ENCODE results near the gene MDGA2.

Gene MDGA2

DNA sequence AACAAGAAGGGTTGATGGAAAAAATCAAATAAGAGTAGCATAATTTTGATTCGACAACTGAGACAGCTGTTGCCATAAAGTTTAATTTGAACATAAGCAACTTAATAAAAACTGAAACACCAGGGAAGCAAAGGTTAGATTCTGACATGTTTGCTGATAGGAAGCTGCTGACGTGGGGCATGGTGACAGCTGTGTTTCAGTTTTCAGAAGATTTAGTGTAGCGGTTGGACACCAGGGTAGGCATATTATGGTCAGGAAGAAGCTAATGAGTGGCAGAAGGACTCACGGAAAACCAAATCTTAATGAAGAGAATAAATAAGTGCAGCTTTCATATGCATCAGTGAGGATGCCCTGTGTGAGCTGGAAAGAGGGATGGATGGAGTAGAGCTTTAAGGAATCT, 687.1 kb downstream of the MDGA2 start:
- no peak for DNase-seq (ENCODE audit: low read depth)

DNA sequence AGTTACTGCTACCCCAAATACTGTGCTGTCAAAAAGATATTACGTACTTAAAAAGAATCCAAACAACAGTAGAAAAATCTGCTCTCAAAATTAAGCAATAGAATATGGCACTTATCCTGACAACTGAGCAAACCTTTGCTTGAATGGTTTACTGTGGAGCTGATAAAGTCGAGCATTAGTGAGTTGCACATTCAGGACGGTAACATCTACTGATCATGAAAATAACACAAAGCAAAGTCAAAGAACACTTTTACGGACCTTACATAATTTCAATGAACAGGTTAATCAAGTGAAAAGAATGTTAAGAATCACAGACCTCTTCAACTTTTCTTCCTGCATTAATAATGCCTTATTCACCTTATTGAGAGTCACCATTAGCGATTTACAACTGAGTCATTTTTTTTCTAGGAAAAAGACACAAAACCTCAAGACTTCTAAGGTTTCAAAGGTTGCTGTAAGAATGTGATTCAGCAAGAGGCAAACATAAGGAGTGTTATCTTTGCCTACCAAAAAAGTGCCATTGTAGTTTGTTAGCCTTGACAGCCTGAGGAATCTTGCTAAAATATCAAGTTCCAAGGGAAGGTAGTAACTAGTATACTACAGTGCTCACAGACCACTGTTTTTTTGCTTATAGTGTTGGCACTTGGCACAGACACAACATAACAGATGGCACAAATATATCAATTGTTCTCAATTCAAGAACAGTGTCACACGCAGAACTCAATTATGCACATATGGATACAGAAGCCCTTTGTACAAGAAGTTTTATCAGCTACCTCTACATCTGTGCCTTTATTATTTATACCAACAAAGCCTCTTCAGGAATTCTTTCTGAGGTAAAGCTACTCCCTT, 689.6 kb downstream of the MDGA2 start:
- H3K4me3 ChIP-seq (ENCODE audit: control insufficient read depth, low read depth, low read length): no peak overlapping the region
- DNase-seq (ENCODE audit: low read depth): no peak
- TF ChIP-seq, protein P1, sequence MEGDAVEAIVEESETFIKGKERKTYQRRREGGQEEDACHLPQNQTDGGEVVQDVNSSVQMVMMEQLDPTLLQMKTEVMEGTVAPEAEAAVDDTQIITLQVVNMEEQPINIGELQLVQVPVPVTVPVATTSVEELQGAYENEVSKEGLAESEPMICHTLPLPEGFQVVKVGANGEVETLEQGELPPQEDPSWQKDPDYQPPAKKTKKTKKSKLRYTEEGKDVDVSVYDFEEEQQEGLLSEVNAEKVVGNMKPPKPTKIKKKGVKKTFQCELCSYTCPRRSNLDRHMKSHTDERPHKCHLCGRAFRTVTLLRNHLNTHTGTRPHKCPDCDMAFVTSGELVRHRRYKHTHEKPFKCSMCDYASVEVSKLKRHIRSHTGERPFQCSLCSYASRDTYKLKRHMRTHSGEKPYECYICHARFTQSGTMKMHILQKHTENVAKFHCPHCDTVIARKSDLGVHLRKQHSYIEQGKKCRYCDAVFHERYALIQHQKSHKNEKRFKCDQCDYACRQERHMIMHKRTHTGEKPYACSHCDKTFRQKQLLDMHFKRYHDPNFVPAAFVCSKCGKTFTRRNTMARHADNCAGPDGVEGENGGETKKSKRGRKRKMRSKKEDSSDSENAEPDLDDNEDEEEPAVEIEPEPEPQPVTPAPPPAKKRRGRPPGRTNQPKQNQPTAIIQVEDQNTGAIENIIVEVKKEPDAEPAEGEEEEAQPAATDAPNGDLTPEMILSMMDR (conservative IDR thresholded peaks at IDR 0.05; ENCODE audit: control insufficient read depth, insufficient read depth, low read depth, low read length): no peak

More for the DNA sequence above, 687.1 kb downstream of the MDGA2 start:
- TF ChIP-seq, protein P1 (conservative IDR thresholded peaks at IDR 0.05; ENCODE audit: control insufficient read depth, insufficient read depth, low read depth, low read length): no peak
- H3K4me3 ChIP-seq (ENCODE audit: control insufficient read depth, low read depth, low read length): no peak overlapping the region

DNA sequence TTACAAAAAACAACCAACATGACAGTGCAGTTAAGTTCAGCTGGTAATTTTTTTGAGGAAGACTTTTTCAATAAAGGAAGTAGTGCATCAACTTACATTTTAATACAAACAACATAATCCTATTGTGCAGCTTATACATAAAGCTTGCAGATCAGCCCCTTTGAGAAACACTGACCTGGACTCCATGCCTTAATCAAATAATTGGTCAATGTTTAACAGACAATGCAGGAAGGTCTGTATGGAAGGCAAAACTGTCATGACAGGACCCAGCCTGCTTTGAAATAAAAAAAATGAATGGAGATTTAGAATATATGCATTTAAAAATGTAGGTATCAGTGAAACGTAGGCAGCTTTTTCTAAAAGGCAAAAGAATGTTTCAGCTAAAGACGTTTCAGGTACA, 702.1 kb downstream of the MDGA2 start:
- TF ChIP-seq, protein P1 (conservative IDR thresholded peaks at IDR 0.05; ENCODE audit: control insufficient read depth, insufficient read depth, low read depth, low read length): no peak
- DNase-seq (ENCODE audit: low read depth): no peak
- no peak overlapping the region for H3K4me3 ChIP-seq (ENCODE audit: control insufficient read depth, low read depth, low read length)

DNA sequence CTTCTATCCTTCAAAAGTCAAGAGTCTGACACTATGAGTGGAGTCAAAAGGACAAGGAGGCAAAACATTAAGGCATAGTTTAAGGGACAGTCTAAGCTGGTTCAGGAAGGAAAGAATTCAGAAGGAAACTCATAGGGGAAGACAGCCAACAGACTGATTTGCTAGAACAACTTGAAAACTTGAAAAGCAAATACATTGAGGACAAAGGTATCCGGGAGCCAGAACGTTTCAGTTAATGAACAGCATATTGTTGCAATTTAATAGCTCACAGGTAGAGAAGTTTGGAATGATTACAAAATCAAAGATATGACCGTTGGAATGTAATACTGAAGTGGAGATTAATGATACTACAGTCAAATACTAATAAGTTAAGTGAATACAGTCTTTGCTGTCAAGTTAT, 711.0 kb downstream of the MDGA2 start:
- H3K4me3 ChIP-seq (ENCODE audit: control insufficient read depth, low read depth, low read length): no peak overlapping the region
- TF ChIP-seq, protein P1 (conservative IDR thresholded peaks at IDR 0.05; ENCODE audit: control insufficient read depth, insufficient read depth, low read depth, low read length): no peak
- DNase-seq (ENCODE audit: low read depth): no peak

DNA sequence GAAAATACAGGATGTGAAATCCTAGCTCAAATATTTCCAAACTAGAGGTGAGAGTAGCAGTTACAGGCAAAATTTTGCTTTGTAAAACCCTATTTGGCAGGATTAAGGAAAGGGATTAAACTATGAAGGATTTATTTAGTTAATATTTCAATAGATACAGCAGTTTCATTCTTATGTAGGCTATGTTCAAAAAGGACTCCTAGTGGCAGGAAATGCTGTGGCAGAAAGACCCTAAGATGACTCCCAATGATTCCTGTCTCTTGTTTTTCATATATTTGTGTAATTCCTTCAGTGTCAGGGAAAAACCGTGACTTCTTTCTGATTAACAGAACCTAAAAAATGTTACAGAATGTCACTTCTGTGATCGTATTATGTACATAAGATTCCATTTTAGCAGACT, 724.3 kb downstream of the MDGA2 start:
- TF ChIP-seq, protein P1 (conservative IDR thresholded peaks at IDR 0.05; ENCODE audit: control insufficient read depth, insufficient read depth, low read depth, low read length): no peak
- DNase-seq (ENCODE audit: low read depth): no peak
- no peak overlapping the region for H3K4me3 ChIP-seq (ENCODE audit: control insufficient read depth, low read depth, low read length)

DNA sequence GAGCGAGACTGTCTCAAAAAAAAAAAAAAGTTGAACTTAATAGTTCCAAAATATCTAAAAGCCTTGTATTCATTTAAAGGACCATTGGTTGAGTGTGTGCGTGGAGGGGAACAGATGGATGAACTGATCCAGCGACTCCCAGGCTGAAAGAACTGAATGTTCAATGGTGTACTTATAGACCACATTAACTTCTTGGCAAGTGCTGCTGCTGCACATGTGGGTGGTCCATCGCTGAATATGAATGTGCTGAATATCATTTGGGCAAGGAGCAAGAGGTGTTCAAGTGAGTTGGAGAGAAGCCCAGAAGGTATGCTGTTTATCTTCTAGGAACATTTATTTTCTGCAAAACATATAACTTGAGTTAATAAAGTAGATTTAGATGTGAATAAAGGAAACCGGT, 734.8 kb downstream of the MDGA2 start:
- no peak for DNase-seq (ENCODE audit: low read depth)
- no peak overlapping the region for H3K4me3 ChIP-seq (ENCODE audit: control insufficient read depth, low read depth, low read length)
- TF ChIP-seq, protein P1 (conservative IDR thresholded peaks at IDR 0.05; ENCODE audit: control insufficient read depth, insufficient read depth, low read depth, low read length): no peak
